ENCODE results near the gene COX6A2.

DNA sequence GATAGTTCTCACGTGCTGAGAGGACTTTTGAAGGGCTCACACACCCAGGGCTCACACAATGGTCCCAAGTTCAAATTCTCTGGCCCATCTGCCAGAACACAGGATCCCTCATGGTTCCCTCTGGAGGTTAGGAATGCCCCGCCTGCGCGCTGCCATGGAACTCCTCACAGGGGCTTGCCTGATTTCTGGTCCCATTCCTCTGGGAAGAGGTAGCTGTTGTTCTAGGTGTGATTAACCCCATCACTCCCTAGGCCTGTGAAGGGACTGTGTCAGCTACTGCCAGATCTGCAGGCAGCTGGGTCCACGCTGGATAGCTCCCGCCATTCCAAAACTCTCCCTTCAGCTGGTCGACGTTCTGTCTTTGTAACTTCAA, 28.8 kb upstream of the COX6A2 start:
- TF ChIP-seq CTCF (IDR thresholded peaks at IDR 0.05; ENCODE audit: poor library complexity, severe bottlenecking), result no peak
- no peak for TF ChIP-seq RAD21 (conservative IDR thresholded peaks at IDR 0.05)
- TF ChIP-seq POLR2AphosphoS5 (IDR thresholded peaks at IDR 0.05), result no peak

All from neural cell (in vitro differentiated cells).